Stimulated activated effector memory CD8-positive, alpha-beta T cell treated with anti-CD3 and anti-CD28 coated beads, Interleukin-12 subunit alpha, Interleukin-12 subunit beta, amount 100 ng/mL, for 72 hours (primary cell): ENCODE results near the gene SMIM13.

Source experiments
- ATAC-seq: fragments of 150-1000 bp; cut with Tn5 transposase; 2 replicates; pipeline ENCODE4 v1.10.0; 2021
- DNase-seq, 2 donors: peaks; one replicate each; pipeline ENCODE4 v3.0.0; 2021 to 2022; ENCODE audit warnings: low spot score in 2 of 2
- H3K27ac Mint-ChIP-seq: one replicate; pipeline ENCODE4 v1.8.0; 2022; ENCODE audit warnings: mild to moderate bottlenecking, mixed read lengths
- H3K36me3 Mint-ChIP-seq: one replicate; pipeline ENCODE4 v1.8.0; 2022; ENCODE audit warnings: mild to moderate bottlenecking, mixed read lengths
- H3K4me1 Mint-ChIP-seq: one replicate; pipeline ENCODE4 v1.8.0; 2022; ENCODE audit warnings: mixed read lengths
- H3K4me3 Mint-ChIP-seq: one replicate; pipeline ENCODE4 v1.8.0; 2022; ENCODE audit warnings: mild to moderate bottlenecking, mixed read lengths
- H3K9me3 Mint-ChIP-seq: one replicate; pipeline ENCODE4 v1.8.0; 2022; ENCODE audit warnings: mixed read lengths

Gene SMIM13

DNA sequence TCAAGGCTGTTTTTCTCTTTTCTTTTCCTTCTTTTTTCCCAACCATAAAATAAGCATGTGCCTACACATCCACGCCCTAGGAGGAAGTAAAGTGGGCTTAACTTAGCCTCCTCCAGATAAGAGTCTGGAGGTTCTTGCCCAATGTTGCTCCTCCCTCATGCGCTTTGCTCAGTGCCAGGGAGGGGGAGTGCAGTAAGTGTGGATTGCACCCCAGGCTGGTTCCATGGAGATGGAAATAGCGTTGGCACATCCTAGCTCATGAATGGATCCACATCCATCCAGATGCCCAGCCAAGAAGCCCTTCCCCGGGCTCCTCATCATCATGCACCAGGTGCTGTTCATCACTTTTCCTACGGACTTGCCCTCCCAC is 80.6 kb downstream of the SMIM13 start:
- H3K9me3 Mint-ChIP-seq = no peaks in the 10 kb centered on the region
- peaks cover 14% of the 10 kb centered on the region for H3K4me1 Mint-ChIP-seq
- peak in 1 of 2 donors; percentile 45 for DNase-seq
- no peaks in the 10 kb centered on the region for H3K36me3 Mint-ChIP-seq
- H3K27ac Mint-ChIP-seq = no peak overlapping the region
- H3K4me3 Mint-ChIP-seq = no peak overlapping the region
- no peak for ATAC-seq

- Mint-ChIP-seq H3K27ac (no peak overlapping the region), H3K36me3 (peaks cover 6% of the 10 kb centered on the region)
These were observed 83.6 kb downstream of the SMIM13 start for GRCh38 chr6:11177271-11177670.

DNA sequence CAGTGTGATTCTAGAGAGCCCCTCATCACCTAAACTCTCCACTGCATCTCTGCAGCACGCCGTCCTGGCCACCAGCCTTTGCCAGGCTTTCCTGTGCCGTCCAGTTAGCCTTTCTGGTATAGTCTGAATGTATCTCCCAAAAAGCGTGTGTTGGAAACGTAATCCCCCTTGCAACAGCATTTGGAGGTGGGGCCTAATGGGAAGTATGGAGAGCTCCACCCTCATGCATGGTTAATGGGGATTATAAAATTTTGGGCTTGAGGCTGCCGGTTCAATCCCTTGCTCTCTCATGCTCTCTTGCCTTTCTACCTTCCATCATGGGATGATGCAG is 85.4 kb downstream of the SMIM13 start:
- H3K9me3 Mint-ChIP-seq = no peaks in the 10 kb centered on the region
- H3K4me3 Mint-ChIP-seq = no peak overlapping the region
- peak overlapping the region; percentile 2 for H3K27ac Mint-ChIP-seq
- no peaks in the 10 kb centered on the region for H3K4me1 Mint-ChIP-seq
- DNase-seq = no peak
- H3K36me3 Mint-ChIP-seq = peaks cover 24% of the 10 kb centered on the region
- ATAC-seq = no peak

More at GRCh38 chr6:11177271-11177670, 83.6 kb downstream of the SMIM13 start:
- no peak overlapping the region for H3K4me3 Mint-ChIP-seq
- DNase-seq = peak in 1 of 2 donors; percentile 42
- peaks cover 10% of the 10 kb centered on the region for H3K4me1 Mint-ChIP-seq
- ATAC-seq = peak; percentile 37
- no peaks in the 10 kb centered on the region for H3K9me3 Mint-ChIP-seq

- ATAC-seq = no peak
- Mint-ChIP-seq H3K4me1 (no peaks in the 10 kb centered on the region), H3K9me3 (no peaks in the 10 kb centered on the region), H3K27ac (no peak overlapping the region), H3K36me3 (peaks cover 29% of the 10 kb centered on the region), H3K4me3 (no peak overlapping the region)
- no peak for DNase-seq
These were observed 86.0 kb downstream of the SMIM13 start for GRCh38 chr6:11179419-11180202.

DNA sequence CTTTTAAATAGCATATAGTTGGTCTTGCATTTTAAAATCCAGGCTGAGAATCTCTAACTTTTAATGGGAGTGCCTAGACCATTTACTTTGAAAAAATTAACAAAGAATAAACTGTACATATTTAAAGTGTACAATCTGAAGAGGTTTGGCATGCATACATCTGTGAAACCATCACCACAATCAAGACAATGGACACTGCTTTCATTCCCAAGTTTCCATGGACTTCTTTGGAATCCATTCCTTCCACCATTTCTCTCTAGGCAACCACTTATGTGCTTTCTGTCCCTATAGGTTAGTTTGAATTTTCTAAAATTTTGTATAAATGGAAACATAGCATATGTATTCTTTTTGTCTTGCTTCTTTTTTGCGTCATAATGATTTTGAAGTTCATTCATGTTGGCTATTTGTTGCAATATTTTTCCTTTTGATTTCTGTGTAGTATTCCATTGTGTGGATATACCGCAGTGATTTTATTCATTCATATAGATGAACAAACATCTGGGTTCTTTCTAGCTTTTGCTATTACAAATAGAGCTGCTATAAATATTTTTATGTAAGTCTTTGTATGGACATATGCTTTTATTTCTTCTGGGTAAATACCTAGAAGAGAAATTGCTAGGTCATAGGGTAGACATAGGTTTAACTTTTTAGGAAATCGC is 88.0 kb downstream of the SMIM13 start:
- Mint-ChIP-seq H3K36me3 (peaks cover 49% of the 10 kb centered on the region), H3K9me3 (no peaks in the 10 kb centered on the region), H3K27ac (peak overlapping the region; percentile 45), H3K4me1 (no peaks in the 10 kb centered on the region), H3K4me3 (no peak overlapping the region)
- DNase-seq = no peak
- ATAC-seq = no peak

DNA sequence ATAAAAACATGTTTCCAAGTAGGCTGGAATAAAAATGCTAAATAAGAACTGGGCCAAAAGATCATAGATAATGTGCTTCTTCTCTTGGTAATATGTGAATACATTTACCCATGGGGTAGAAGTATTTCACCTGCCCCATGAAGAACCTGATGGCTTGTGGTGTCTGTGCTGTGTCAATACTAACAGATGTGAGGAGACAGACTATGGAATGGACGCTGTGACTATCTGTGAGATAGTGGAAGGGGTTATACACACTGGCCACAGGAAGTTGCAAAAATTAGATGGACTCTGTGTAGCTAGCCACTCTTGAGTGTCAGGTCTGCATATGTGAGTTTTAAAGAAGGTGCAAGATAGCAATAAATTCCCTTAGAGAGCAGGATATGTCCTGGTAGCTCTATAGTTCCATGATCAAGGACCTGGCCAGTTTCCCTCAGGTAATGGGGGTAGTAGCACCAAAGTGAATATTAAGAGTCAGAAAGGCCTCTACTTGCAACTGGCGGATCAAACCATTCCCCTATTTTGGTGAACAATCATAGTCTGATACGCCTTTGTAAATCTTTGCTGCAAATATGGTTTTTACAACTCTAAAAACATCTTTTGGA is 90.2 kb downstream of the SMIM13 start:
- Mint-ChIP-seq H3K36me3 (peaks cover 72% of the 10 kb centered on the region), H3K4me1 (peaks cover 9% of the 10 kb centered on the region), H3K4me3 (no peak overlapping the region), H3K9me3 (no peaks in the 10 kb centered on the region), H3K27ac (no peak overlapping the region)
- ATAC-seq (no peak), DNase-seq (peak in 1 of 2 donors; percentile 25)

DNA sequence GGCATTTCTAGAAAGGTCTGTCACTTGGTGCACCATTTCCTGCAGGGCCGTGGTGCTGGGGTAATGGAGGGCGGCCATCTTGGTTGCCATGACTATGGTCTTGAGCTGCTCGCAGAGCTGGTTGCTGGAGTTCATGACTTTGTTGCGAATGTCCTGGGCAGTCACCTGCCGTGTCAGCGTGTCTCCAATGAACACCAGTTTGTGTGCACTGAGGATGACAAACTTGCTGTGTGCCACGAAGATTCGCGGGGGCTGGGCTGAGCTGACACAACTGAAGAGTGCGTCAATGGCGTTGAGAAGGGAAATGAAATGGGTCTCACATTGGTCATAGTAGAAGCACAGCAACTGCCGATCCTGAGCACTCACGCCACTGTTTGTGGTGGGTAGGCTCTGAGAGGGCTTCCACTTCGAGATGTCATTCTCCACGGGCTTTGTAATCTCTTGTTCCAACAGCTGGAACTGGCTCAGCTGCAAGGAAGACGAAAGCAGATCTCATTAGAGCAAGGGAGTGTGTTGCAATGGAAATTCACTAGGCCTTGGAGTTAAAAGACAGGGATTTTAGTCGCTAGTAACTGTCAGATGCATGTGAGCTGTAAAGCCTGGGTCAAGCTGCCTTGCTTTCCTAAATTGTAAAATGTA is 91.7 kb downstream of the SMIM13 start:
- no peaks in the 10 kb centered on the region for H3K9me3 Mint-ChIP-seq
- H3K4me1 Mint-ChIP-seq = peaks cover 9% of the 10 kb centered on the region
- peaks cover 86% of the 10 kb centered on the region for H3K36me3 Mint-ChIP-seq
- no peak for ATAC-seq
- H3K27ac Mint-ChIP-seq = no peak overlapping the region
- no peak for DNase-seq
- H3K4me3 Mint-ChIP-seq = no peak overlapping the region

DNA sequence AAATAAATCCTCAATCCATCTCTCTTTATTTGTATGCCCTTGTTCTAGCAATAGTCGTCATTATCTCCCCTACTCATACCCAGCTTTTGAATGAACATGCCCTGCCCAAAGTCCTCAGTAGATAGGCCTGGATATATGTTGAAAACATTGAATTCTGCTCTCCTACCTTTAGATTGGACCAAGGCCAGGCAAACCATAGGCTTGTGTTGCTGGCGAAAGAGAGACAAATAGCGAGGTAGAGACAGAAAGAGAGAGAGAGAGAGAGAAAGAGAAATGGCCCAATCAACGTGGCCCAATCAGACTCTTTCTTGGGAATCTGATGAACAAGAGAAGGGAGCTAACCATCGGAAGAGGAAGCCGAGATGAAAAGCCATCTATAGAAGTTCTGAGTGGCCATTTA is 93.7 kb downstream of the SMIM13 start:
- Mint-ChIP-seq H3K36me3 (peaks cover 100% of the 10 kb centered on the region), H3K4me3 (no peak overlapping the region), H3K9me3 (no peaks in the 10 kb centered on the region), H3K27ac (no peak overlapping the region), H3K4me1 (peaks cover 9% of the 10 kb centered on the region)
- ATAC-seq (no peak), DNase-seq (no peak)
